ENCODE data around the gene DIP2C.

DIP2C gene

GRCh38 chr10:625751-626711 lies 63.4 kb downstream of the DIP2C start:
- DNase-seq (ENCODE audit: low read depth), result no peak

GRCh38 chr10:625333-625696 lies 64.2 kb downstream of the DIP2C start:
- DNase-seq (ENCODE audit: low read depth), result no peak

GRCh38 chr10:624605-625332 lies 64.7 kb downstream of the DIP2C start:
- DNase-seq (ENCODE audit: low read depth), result no peak

GRCh38 chr10:624312-624604 lies 65.2 kb downstream of the DIP2C start:
- DNase-seq (ENCODE audit: low read depth), result no peak

GRCh38 chr10:623477-624311 lies 65.8 kb downstream of the DIP2C start:
- no peak for DNase-seq (ENCODE audit: low read depth)

GRCh38 chr10:623014-623413 lies 66.5 kb downstream of the DIP2C start:
- DNase-seq (ENCODE audit: low read depth), result no peak

GRCh38 chr10:621981-622740 lies 67.3 kb downstream of the DIP2C start:
- no peak for DNase-seq (ENCODE audit: low read depth)

- no peak for DNase-seq (ENCODE audit: low read depth)
Observed at GRCh38 chr10:621513-621912, 68.0 kb downstream of the DIP2C start.

- no peak for DNase-seq (ENCODE audit: low read depth)
Observed at GRCh38 chr10:620971-621370, 68.5 kb downstream of the DIP2C start.

- no peak for DNase-seq (ENCODE audit: low read depth)
Observed at GRCh38 chr10:620417-620816, 69.1 kb downstream of the DIP2C start.

GRCh38 chr10:619710-620109 lies 69.8 kb downstream of the DIP2C start:
- no peak for DNase-seq (ENCODE audit: low read depth)

- DNase-seq (ENCODE audit: low read depth), result no peak
Observed at GRCh38 chr10:618229-618989, 71.1 kb downstream of the DIP2C start.

- no peak for DNase-seq (ENCODE audit: low read depth)
Observed at GRCh38 chr10:617471-617870, 72.0 kb downstream of the DIP2C start.

GRCh38 chr10:615583-616152 lies 73.8 kb downstream of the DIP2C start:
- DNase-seq (ENCODE audit: low read depth), result no peak

- DNase-seq (ENCODE audit: low read depth), result no peak
Observed at GRCh38 chr10:614790-615582, 74.5 kb downstream of the DIP2C start.

GRCh38 chr10:614139-614711 lies 75.2 kb downstream of the DIP2C start:
- no peak for DNase-seq (ENCODE audit: low read depth)

GRCh38 chr10:613271-614138 lies 76.0 kb downstream of the DIP2C start:
- no peak for DNase-seq (ENCODE audit: low read depth)

- DNase-seq (ENCODE audit: low read depth), result no peak
Observed at GRCh38 chr10:612696-613095, 76.8 kb downstream of the DIP2C start.

Measured in stimulated activated CD8-positive, alpha-beta memory T cell treated with anti-CD3 and anti-CD28 coated beads, Interleukin-12 subunit alpha, Interleukin-12 subunit beta, amount 100 ng/mL, for 1 hour (primary cell).